ENCODE measurements around the gene KCNAB1.

DNA sequence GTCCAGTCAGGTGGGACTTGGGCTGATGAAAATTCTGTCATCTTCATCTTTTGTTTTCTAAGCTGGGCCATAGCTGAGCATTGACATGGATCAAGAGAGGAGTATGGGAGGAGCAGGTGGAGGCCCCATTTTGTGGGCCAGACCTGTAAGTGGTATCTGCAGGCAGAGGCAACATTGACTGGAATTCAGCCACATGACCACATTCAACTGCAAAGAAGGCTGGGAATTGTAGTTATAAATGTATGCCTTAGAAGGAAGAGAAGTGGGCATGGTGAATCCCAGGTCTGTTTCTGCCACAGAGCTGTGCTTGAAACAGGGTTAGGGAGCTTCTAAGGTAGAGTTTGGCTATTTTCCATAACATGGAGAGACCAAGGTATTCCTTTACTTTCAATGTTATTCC lies 11.4 kb downstream of the KCNAB1 start:
- TF ChIP-seq FOXK2 (IDR thresholded peaks at IDR 0.05), result no peak
- no peak for TF ChIP-seq BHLHE40 (IDR thresholded peaks at IDR 0.05; ENCODE audit: borderline replicate concordance)
- TF ChIP-seq ELF4 (IDR thresholded peaks at IDR 0.05), result no peak
- TF ChIP-seq FOXM1 (IDR thresholded peaks at IDR 0.05; ENCODE audit: borderline replicate concordance), result no peak
- TF ChIP-seq FOXA1 (IDR thresholded peaks at IDR 0.05), result no peak
- TF ChIP-seq SP1 (IDR thresholded peaks at IDR 0.05), result no peak
- TF ChIP-seq NFRKB (IDR thresholded peaks at IDR 0.05), result no peak
- TF ChIP-seq ZNF384 (IDR thresholded peaks at IDR 0.05), result no peak
- TF ChIP-seq ARNT (IDR thresholded peaks at IDR 0.05), result no peak
- no peak for TF ChIP-seq TARDBP (IDR thresholded peaks at IDR 0.05)

Data from HEK293T (cell line).